GM12874 (cell line): ENCODE results near the gene DGKZ.

Experiments used
- CTCF ChIP-seq: IDR thresholded peaks from 2 replicates; pipeline ENCODE4 v1.5.1; 2011; ENCODE audit warnings: low read depth, mild to moderate bottlenecking, control low read depth, low read length, moderate library complexity; ENCODE audit not compliant: insufficient read depth

The DGKZ gene

GRCh38 chr11:46388619-46389449 lies 41.6 kb downstream of the DGKZ start:
- TF ChIP-seq CTCF, result no peak

- peak; percentile 97 for TF ChIP-seq CTCF
These were observed 42.4 kb downstream of the DGKZ start for GRCh38 chr11:46389450-46390330.

- TF ChIP-seq CTCF, result no peak
These were observed 43.3 kb downstream of the DGKZ start for GRCh38 chr11:46390331-46391171.

- TF ChIP-seq CTCF, result no peak
These were observed 43.9 kb downstream of the DGKZ start for GRCh38 chr11:46391186-46391577.

- peak; percentile 58 for TF ChIP-seq CTCF
These were observed 44.5 kb downstream of the DGKZ start, which contains the start of gene CHRM4 for GRCh38 chr11:46391578-46392420. TSS of gene CHRM4 (minus strand) at chr11:46391776. CDS start at chr11:46386557, 5,219 bp downstream.

- TF ChIP-seq CTCF, result no peak
These were observed 45.4 kb downstream of the DGKZ start for GRCh38 chr11:46392421-46393230.
